ENCODE data around the gene LDB1. TPM values are rescaled to one million over a fixed set of nuclear protein-coding genes. Genes with fewer than 3 reads are reported as not detected.

The LDB1 gene
- total RNA-seq, 2 donors from 2014 or later, result 49.3 to 49.8 TPM

DNA sequence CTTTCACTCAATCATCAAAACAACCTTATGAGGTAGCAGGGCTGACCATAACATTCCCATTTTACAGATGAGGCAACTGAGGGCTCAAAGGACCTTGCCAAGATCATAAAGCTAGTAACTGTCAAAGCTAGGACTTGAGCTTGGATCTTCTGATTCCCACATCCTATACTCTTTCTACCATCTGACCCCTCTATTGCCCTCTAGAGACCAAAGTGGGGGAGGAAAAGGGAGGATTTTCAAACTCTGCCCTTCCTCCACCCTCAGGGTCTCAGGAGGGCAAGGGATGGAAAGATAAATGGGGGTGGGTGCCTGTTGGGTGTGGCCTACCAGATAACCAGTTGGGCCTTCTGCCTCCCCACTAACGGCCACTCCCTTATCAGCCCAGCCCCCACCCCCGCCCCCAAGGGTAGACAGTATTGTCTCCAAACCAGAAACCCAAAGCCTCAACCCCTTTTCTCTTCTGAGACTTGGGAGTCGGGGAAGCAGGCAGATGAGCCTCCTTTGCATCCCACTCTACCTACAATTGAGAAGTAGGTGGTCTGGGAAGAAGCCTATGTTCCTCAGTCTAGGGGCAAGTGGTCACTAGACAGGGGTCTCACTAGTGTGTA, 7.9 kb downstream of the LDB1 start:
- no peak for ATAC-seq (ENCODE audit: insufficient number of reproducible peaks, low FRiP score, low read depth)
- H3K27ac ChIP-seq, result no peak overlapping the region
- H3K9me3 ChIP-seq, result no peaks in the 10 kb centered on the region
- peaks cover 25 to 46% of the 10 kb centered on the region in 2 donors for H3K4me1 ChIP-seq (ENCODE audit: control insufficient read depth in 1 of 2, low read depth in 2 of 2)
- no peak overlapping the region for H3K4me3 ChIP-seq
- TF ChIP-seq CTCF (IDR thresholded peaks at IDR 0.05), result no peak
- H3K36me3 ChIP-seq, result peaks cover 43% of the 10 kb centered on the region
- no peaks in the 10 kb centered on the region for H3K27me3 ChIP-seq (replicated peaks; ENCODE audit: insufficient read depth)
- DNase-seq (ENCODE audit: low spot score), result no peak

DNA sequence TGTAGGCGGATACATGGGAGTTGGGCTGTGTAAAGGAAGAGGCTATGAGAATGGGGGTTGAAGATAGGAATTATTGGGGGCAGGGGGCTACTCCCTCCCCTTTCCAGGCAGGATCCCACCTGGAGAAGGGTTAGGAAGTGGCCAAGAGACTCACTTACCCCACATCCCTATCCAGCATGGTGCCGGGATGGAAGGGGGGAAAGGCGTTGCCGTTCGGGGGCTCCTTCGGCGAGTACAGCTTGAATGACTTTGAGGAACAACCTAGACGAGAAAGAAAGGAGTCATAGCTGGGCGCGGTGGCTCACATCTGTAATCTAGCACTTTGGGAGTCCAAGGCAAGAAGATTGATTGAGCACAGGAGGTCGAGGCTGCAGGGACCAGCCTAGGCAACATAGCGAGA, 8.9 kb downstream of the LDB1 start:
- H3K36me3 ChIP-seq, result peaks cover 50% of the 10 kb centered on the region
- H3K9me3 ChIP-seq, result no peaks in the 10 kb centered on the region
- no peak for ATAC-seq (ENCODE audit: insufficient number of reproducible peaks, low FRiP score, low read depth)
- no peak for DNase-seq (ENCODE audit: low spot score)
- no peaks in the 10 kb centered on the region for H3K27me3 ChIP-seq (replicated peaks; ENCODE audit: insufficient read depth)
- H3K4me1 ChIP-seq (ENCODE audit: control insufficient read depth in 1 of 2, low read depth in 2 of 2), result peaks cover 20 to 36% of the 10 kb centered on the region in 2 donors
- H3K27ac ChIP-seq, result no peak overlapping the region
- TF ChIP-seq CTCF (IDR thresholded peaks at IDR 0.05), result no peak
- H3K4me3 ChIP-seq, result no peak overlapping the region

DNA sequence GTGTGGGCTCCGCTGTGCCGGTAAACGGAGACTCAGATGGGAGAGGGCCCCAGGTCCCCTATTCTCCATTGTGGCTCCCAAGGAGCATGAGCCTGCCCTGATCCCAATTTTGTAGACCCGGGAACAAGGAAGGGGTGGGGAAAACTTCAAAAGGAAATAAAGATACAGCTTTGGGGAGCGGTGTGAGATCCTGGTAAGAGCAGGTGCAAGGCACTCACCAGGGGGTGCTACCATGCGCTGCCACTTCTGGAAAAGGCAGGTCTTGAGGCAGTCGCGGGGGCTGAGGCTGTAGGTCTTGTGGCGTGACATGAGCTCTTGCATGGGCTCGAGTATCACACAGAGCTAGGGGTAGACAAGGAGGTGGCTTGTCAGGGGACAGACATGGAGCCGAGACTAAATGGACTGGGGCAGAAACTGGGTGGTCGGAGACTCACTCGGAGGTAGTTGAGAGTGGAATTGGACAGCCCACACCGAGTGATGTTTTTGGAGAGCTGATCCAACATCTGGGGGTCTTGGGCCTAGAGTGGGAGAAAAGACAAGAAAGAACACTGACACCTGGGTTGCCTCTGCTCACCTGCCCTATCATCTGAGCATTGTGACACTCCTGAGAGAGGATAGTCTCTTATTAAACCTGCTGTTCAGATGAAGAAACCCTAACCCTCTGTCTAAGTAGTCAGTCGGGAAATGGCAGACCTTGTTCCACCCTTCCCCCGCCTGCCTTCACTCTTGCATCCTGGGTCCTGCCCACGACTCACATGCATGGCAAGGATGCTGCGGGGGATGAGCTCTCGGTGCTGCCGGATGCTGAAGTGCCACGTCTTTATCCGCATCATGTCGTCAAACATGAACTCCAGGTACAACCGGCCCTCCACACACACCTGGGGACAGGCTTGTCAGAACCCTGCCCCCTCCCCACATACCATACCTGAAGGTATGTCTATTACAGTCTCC, 10.7 kb downstream of the LDB1 start:
- H3K9me3 ChIP-seq, result no peaks in the 10 kb centered on the region
- H3K4me1 ChIP-seq (ENCODE audit: control insufficient read depth in 1 of 2, low read depth in 2 of 2), result peaks cover 16 to 22% of the 10 kb centered on the region in 2 donors
- ATAC-seq (ENCODE audit: insufficient number of reproducible peaks, low FRiP score, low read depth), result no peak
- TF ChIP-seq CTCF (IDR thresholded peaks at IDR 0.05), result no peak
- H3K27me3 ChIP-seq (replicated peaks; ENCODE audit: insufficient read depth), result no peaks in the 10 kb centered on the region
- H3K36me3 ChIP-seq, result peaks cover 53% of the 10 kb centered on the region
- DNase-seq (ENCODE audit: low spot score), result no peak
- H3K4me3 ChIP-seq, result no peak overlapping the region
- H3K27ac ChIP-seq, result no peak overlapping the region

DNA sequence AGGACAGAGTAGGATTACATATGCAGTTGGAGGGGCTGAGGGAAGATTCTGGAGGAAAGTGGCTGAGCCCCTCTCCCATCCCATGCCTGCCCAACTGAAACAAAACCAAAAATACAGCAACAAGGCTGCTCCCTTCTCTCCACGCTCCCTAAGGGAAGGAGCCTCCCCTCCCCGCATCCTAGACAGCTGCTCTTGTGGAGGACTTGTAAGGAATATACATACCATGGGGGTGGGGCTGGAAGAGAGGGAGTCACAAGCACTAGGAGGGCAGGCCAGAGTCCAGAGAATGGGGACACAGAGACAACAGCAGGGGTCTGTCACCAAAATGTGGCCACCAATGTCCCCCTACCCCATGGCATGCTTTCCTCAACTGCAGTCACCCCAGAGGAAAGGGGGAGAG, 13.2 kb downstream of the LDB1 start:
- Histone ChIP-seq H3K9me3 (no peaks in the 10 kb centered on the region), H3K27me3 (replicated peaks; ENCODE audit: insufficient read depth) (no peaks in the 10 kb centered on the region), H3K27ac (no peak overlapping the region), H3K4me3 (no peak overlapping the region), H3K4me1 (ENCODE audit: control insufficient read depth in 1 of 2, low read depth in 2 of 2) (no peaks in the 10 kb centered on the region), H3K36me3 (peaks cover 53% of the 10 kb centered on the region)
- DNase-seq (ENCODE audit: low spot score) (no peak), ATAC-seq (ENCODE audit: insufficient number of reproducible peaks, low FRiP score, low read depth) (no peak)
- TF ChIP-seq CTCF (IDR thresholded peaks at IDR 0.05), result no peak

- Histone ChIP-seq H3K4me3 (no peak overlapping the region), H3K36me3 (peaks cover 10% of the 10 kb centered on the region), H3K9me3 (no peaks in the 10 kb centered on the region), H3K4me1 (ENCODE audit: control insufficient read depth in 1 of 2, low read depth in 2 of 2) (no peaks in the 10 kb centered on the region), H3K27me3 (replicated peaks; ENCODE audit: insufficient read depth) (no peaks in the 10 kb centered on the region), H3K27ac (no peak overlapping the region)
- TF ChIP-seq CTCF (IDR thresholded peaks at IDR 0.05), result no peak
- ATAC-seq (ENCODE audit: insufficient number of reproducible peaks, low FRiP score, low read depth), result no peak
- no peak for DNase-seq (ENCODE audit: low spot score)
Observed at GRCh38 chr10:102102421-102102820, 17.7 kb downstream of the LDB1 start.
